ENCODE data around the gene ZSWIM7.

ZSWIM7 gene

DNA sequence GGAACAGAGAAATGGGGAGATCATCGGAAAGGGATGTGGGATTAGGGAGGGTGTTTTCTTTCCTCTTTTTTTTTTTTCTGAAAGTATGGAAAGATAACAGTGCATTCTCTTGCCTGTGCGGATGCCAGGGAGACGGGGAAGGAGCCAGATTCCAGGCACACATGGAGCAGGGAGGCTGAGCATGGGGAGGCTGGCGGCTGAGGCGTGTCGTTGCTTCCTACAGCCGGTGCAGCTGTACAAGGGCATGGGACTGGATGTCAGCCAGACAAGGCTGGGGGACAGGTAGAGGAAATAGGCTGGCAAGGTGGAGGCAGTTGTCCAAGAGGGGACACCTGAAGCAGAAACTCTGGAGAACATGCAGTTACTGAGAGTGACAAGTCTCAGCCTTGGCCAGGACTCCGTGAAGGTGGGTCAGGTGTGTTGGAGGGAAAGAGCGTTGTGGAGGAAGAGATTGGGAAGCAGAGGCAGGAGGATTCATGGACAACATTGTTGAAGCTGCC lies 71.2 kb downstream of the ZSWIM7 start:
- no peak for DNase-seq

Data from retina (tissue), 1 donor.